Activated gamma-delta T cell treated with Interleukin-2 at 50 U/mL for 16 hours (primary cell): Measurements from ENCODE around the gene CAPZA1.

Source experiments
- DNase-seq: peaks from one replicate; pipeline ENCODE4 v3.0.0-alpha.2; 2020

Gene CAPZA1

DNA sequence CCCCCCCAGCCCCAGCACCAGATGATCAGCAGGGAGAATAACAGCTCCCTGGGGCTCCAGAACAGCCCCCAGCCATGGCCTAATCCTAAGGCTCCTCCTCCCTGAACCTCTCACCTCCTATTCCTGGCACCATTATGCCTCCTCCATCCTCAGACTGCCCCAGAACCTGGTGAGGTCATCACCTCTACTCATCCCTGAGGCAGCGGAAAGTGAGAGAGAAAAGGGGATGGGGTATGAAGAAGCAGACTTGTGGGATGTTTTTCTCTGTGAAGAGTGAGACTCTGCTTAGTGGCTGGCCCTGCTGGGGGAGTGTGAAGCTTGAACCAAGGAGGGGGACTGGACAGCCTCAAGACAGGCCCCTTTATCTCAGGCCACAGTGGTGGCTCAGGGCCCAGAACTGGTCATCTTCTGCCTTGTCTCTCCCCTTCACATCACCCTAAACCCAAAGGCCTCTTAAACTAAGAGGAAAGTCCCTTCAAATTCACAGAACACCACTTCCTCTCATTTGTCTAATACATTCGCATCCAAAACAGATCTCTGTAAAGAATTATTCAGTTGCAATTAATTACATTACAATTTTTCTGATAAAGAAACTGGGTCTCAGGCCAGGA, 97.7 kb downstream of the CAPZA1 start:
- DNase-seq, result no peak

DNA sequence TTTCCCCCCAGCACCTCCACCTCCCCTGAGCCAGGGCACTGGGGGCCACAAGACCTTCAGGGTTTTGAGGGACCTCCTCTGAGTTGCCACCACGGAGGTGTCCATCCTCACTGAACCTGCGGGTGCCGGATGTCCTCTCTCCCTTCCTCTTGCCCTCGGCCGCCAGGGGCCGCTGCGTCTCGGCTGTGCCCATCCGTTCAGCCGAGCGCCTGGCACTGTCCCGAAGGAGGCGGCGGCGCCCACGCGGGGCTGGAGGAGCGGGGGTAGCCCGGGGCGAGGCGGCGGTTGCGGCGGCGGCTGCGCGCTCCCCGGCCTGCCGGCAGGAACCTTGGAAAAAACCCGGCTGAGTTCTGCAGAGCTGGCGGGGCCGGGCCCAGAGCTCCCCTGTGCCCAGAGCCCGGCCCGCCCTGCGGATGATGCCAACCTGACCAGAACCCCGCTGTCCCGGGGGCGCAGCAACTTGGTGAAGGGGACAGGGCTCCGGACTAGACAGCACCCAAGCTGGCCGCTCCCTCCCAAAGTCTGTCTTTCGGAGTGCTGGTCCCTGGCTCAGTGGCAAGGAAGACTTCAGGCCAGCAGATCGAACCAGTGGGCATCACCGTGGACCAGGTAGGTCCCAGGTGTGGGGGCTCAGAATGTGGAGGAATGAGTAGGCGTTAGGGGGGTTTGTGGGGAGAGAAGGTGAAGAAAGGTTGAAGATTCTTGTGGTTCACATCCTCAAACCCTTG, 99.2 kb downstream of the CAPZA1 start:
- DNase-seq, result peak; percentile 73

DNA sequence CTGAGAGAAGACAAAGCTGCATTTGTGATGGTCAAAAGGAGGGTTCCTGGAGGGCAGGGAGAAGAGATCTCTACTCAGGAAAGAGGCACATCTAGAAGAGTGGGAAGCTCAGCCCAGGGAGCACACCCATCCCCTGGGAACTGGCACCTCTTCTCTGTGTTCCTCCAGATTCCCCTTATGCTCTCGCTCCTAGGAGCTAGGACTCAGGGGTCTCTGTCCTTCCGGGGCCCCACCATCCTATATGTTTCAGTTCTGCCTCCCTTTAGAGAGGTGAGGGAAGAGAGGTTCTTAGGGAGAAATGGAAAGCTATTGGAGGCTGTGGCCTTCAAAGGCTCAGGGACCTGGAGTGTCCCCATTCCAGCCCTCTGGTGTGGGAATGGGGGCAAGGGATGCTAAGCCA, 100.1 kb downstream of the CAPZA1 start:
- no peak for DNase-seq

DNA sequence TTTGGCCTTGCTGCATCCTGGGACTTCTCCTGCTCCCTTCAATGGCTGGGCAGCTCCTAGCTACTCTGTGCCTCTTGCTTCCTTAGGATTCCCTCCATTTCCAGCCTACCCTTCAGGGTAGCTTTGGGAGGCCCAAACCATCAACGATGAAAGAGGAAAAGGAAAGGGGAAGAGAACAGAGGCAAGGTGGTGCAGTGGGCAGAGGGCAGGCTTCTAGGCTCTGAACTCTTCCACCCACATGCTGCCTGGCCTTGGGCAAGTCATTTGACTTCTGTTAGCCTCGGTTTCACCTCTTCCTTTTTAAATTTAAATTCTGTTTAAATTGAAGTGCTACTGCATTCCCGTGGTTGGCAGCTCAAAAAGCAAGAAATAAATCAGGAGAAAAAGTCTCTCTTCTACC, 101.2 kb downstream of the CAPZA1 start:
- no peak for DNase-seq
